Heart left ventricle (tissue), 16 donors: ENCODE measurements around the gene INPP4A. TPM values are rescaled to one million over a fixed set of nuclear protein-coding genes. Genes with fewer than 3 reads are reported as not detected.

Experiments used
- ATAC-seq, 4 donors: fragments of 200-7000 bp; cut with Tn5 transposase; one replicate each; pipeline ENCODE4 v1.9.1; 2020 to 2022; ENCODE audit warnings: moderate library complexity in 4 of 4, mild to moderate bottlenecking in 3 of 4, moderate number of reproducible peaks in 1 of 4
- DNase-seq, 5 donors: peaks; one replicate each; pipeline ENCODE4 v3.0.0-alpha.2; 2020
- H3K27ac ChIP-seq, 12 donors: fragments of 200-600 bp; sonication (generic) in 4 of 12; one replicate each; pipeline versions ENCODE4 v1.5.0 to v1.8.0; 2016 to 2022; ENCODE audit warnings: mild to moderate bottlenecking in 2 of 12
- H3K27me3 ChIP-seq, 9 donors: fragments of 200-600 bp; sonication (generic) in 2 of 9; one replicate each; pipeline versions ENCODE4 v1.5.1 to v1.8.0; 2016 to 2022; ENCODE audit warnings: mild to moderate bottlenecking in 3 of 9
- H3K36me3 ChIP-seq, 9 donors: fragments of 200-600 bp; sonication (generic) in 2 of 9; one replicate each; pipeline versions ENCODE4 v1.5.0 to v1.8.0; 2018 to 2022; ENCODE audit warnings: mild to moderate bottlenecking in 2 of 9
- H3K4me1 ChIP-seq, 12 donors: fragments of 200-600 bp; sonication (generic) in 4 of 12; one replicate each; pipeline versions ENCODE4 v1.5.0 to v1.8.0; 2016 to 2022; ENCODE audit warnings: mild to moderate bottlenecking in 3 of 12
- H3K4me3 ChIP-seq, 12 donors: fragments of 200-600 bp; sonication (generic) in 4 of 12; one replicate each; pipeline versions ENCODE4 v1.5.0 to v1.8.0; 2017 to 2022; ENCODE audit warnings: mild to moderate bottlenecking in 9 of 12, moderate library complexity in 4 of 12
- H3K9me3 ChIP-seq, 12 donors: fragments of 200-600 bp; sonication (generic) in 4 of 12; one replicate each; pipeline versions ENCODE4 v1.5.0 to v1.8.0; 2016 to 2022; ENCODE audit warnings: mild to moderate bottlenecking in 1 of 12
- POLR2A ChIP-seq, 2 donors: fragments of 450-650 bp; IDR thresholded peaks; one replicate each; pipeline ENCODE4 v1.6.1; 2017; ENCODE audit warnings: antibody characterized with exemption in 2 of 2, mild to moderate bottlenecking in 2 of 2, moderate library complexity in 2 of 2
- WGBS, 4 donors: extraction: QIAGEN DNeasy Blood & Tissue Kit in 2 of 4; methylation state at CpG; one replicate each; pipeline versions ENCODE4 v1.1.5 to v1.1.7; 2013 to 2018; 5-methylcytosine and 5-hydroxymethylcytosine counted together
- intact Hi-C, 10 donors: fragments of 100-400 bp; cut with DNase I; formaldehyde crosslinking; loops; one replicate each; pipeline versions ENCODE4 v1.11.1 to v1.14.2; 2022
- polyA plus RNA-seq, 2 donors: library from polyadenylated mRNA; stranded (reverse); fragments of 200-250 nt; gene quantifications; one replicate each; pipeline ENCODE4 v1.2.3, GENCODE V29; 2013
- total RNA-seq, 9 donors: library from RNA; depleted of rRNA in 2 of 9; stranded (reverse); fragments of >200 nt in 2 of 9; fragmentation: NEBNext Ultra II Directional in 3 of 9; extraction: Animal tissue kit (Norgen Biotek cat#: 25700) in 3 of 9; gene quantifications; one replicate each; pipeline versions ENCODE4 v1.1.0 to v1.2.4, GENCODE V29; 2016 to 2023
- TF ChIP-seq, protein P1 (sequence below), 12 donors: fragments of 200-600 bp; sonication (generic) in 4 of 12; IDR thresholded peaks; one replicate each; pipeline versions ENCODE4 v1.5.0 to v1.8.0; 2018 to 2022; ENCODE audit warnings: antibody characterized with exemption in 12 of 12, mild to moderate bottlenecking in 5 of 12
- donor health status: ischemic (EF 13 %, LVEDD 7.1; RV severe dilation, severe dysfunction).
- donor health status: healthy with polysubstance abuse.
- donor health status: DM: no; HTN: yes; CAD: no.
- donor health status: DM: no; HTN: no; CAD: no.
- donor health status: ischemic (EF 25% LVEDD 6.9; RV normal size, moderate dysfunction).
- donor health status: ischemic (EF 25% LVEDD 5.7; RV mildly dilated, moderate dysfunction).
- donor health status: healthy.
- donor health status: DM: yes; HTN: yes; CAD: no.
- donor health status: ischemic (EF 35%, LVEDD 5.7; RV mildly dilated, moderate dysfunction).
- donor health status: nonischemic (EF 11% LVEDD 7.7; RV severe dilation, severe dysfunction).
- donor health status: DM: yes; HTN: yes; CAD: no.
- donor health status: PGD.
- donor health status: ischemic (EF 29% LVEDD 5.4; RV normal size, mild dysfunction).
- donor health status: nonischemic (EF 23%, LVEDD 6.1; RV moderate dilation, normal function).

INPP4A gene
- total and polyA plus RNA-seq, 11 donors: 5.1 to 30.5 (median 20.3) TPM

- H3K36me3 ChIP-seq: peaks cover 0 to 87% (median 61%) of the 10 kb centered on the region in 9 donors
- intact Hi-C loops: loop anchor here in 2 of 10 donors (5.0 to 10.0 kb wide), 3 partner anchors 43 to 122 kb away; partner anchors contain the start of genes COA5 (in 2 of the 2), INPP4A (in 2 of the 2) and UNC50 (in 2 of the 2)
- TF ChIP-seq, protein P1, sequence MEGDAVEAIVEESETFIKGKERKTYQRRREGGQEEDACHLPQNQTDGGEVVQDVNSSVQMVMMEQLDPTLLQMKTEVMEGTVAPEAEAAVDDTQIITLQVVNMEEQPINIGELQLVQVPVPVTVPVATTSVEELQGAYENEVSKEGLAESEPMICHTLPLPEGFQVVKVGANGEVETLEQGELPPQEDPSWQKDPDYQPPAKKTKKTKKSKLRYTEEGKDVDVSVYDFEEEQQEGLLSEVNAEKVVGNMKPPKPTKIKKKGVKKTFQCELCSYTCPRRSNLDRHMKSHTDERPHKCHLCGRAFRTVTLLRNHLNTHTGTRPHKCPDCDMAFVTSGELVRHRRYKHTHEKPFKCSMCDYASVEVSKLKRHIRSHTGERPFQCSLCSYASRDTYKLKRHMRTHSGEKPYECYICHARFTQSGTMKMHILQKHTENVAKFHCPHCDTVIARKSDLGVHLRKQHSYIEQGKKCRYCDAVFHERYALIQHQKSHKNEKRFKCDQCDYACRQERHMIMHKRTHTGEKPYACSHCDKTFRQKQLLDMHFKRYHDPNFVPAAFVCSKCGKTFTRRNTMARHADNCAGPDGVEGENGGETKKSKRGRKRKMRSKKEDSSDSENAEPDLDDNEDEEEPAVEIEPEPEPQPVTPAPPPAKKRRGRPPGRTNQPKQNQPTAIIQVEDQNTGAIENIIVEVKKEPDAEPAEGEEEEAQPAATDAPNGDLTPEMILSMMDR (IDR thresholded peaks at IDR 0.05): no peak
- no peak for TF ChIP-seq POLR2A (IDR thresholded peaks at IDR 0.05)
- peak overlapping the region in 9 of 12 donors; percentile 2 to 82 (median 40) for H3K27ac ChIP-seq
- H3K27me3 ChIP-seq: no peaks in the 10 kb centered on the region
- 61 to 74% (median 72%) methylated on average over 16 to 17 of the region's 17 CpGs for WGBS, 4 donors
- H3K4me3 ChIP-seq: no peak overlapping the region
- DNase-seq: no peak
- H3K9me3 ChIP-seq: no peaks in the 10 kb centered on the region
- ATAC-seq: peak in 1 of 4 donors; percentile 35
- peaks cover 5 to 67% (median 42%) of the 10 kb centered on the region in 12 donors for H3K4me1 ChIP-seq
Observed at GRCh38 chr2:98564541-98565132, 120.0 kb downstream of the INPP4A start.

- no peak for ATAC-seq
- no peak for DNase-seq
- intact Hi-C loops: loop anchor here in 2 of 10 donors (5.0 to 10.0 kb wide), 2 partner anchors 42 to 121 kb away; partner anchors contain the start of genes COA5 (in 2 of the 2), UNC50 (in 2 of the 2) and INPP4A (in 1 of the 2)
- TF ChIP-seq, protein P1 (IDR thresholded peaks at IDR 0.05): no peak
- no peak for TF ChIP-seq POLR2A (IDR thresholded peaks at IDR 0.05)
- H3K27ac ChIP-seq: peak overlapping the region in 6 of 12 donors; percentile 8 to 82 (median 52)
- no peaks in the 10 kb centered on the region for H3K27me3 ChIP-seq
- no peaks in the 10 kb centered on the region for H3K9me3 ChIP-seq
- peaks cover 0 to 89% (median 67%) of the 10 kb centered on the region in 9 donors for H3K36me3 ChIP-seq
- H3K4me1 ChIP-seq: peaks cover 5 to 61% (median 36%) of the 10 kb centered on the region in 12 donors
- 74 to 84% (median 77%) methylated on average over 9 of the region's 9 CpGs for WGBS, 4 donors
- H3K4me3 ChIP-seq: no peak overlapping the region
Observed at GRCh38 chr2:98565286-98565860, 120.7 kb downstream of the INPP4A start.

GRCh38 chr2:98565941-98566340, 121.3 kb downstream of the INPP4A start:
- ATAC-seq (no peak), DNase-seq (no peak)
- Histone ChIP-seq H3K9me3 (no peaks in the 10 kb centered on the region), H3K27ac (peak overlapping the region in 6 of 12 donors; percentile 8 to 82 (median 52)), H3K4me3 (no peak overlapping the region), H3K36me3 (peaks cover 0 to 89% (median 67%) of the 10 kb centered on the region in 9 donors), H3K27me3 (no peaks in the 10 kb centered on the region), H3K4me1 (peaks cover 5 to 55% (median 31%) of the 10 kb centered on the region in 12 donors)
- WGBS, 4 donors: 94 to 98% (median 95%) methylated on average over 15 to 19 of the region's 19 CpGs
- no peak for TF ChIP-seq POLR2A (IDR thresholded peaks at IDR 0.05)
- TF ChIP-seq, protein P1 (IDR thresholded peaks at IDR 0.05): no peak
- intact Hi-C loops: loop anchor here in 2 of 10 donors (5.0 to 10.0 kb wide), 2 partner anchors 41 to 121 kb away; partner anchors contain the start of genes COA5 (in 2 of the 2), UNC50 (in 2 of the 2) and INPP4A (in 1 of the 2)
